CD8-positive, alpha-beta memory T cell (primary cell): ENCODE results near the gene PRELID1. TPM values are rescaled to one million over a fixed set of nuclear protein-coding genes. Genes with fewer than 3 reads are reported as not detected.

Experiments
- CTCF ChIA-PET: fragments of 350-600 bp; sonication (Branson Sonifier 250); formaldehyde crosslinking; loops from one replicate; lab custom pipeline; 2021; ENCODE audit warnings: antibody characterized with exemption; lab: Charles Lee
- POLR2A ChIA-PET: fragments of 350-600 bp; sonication (Branson Sonifier 250); formaldehyde crosslinking; loops from one replicate; lab custom pipeline; 2021; ENCODE audit warnings: antibody characterized with exemption; lab: Charles Lee
- DNase-seq, 5 donors: peaks; one replicate each; pipeline versions ENCODE4 v3.0.0 to v3.0.0-alpha.2; 2020 to 2022; ENCODE audit warnings: mixed read lengths in 1 of 5
- H3K27ac ChIP-seq: one replicate; pipeline ENCODE4 v1.7.0; 2013; ENCODE audit warnings: low read depth, mild to moderate bottlenecking, low read length, moderate library complexity
- H3K27me3 ChIP-seq: 2 replicates; pipeline ENCODE4 v1.7.0; 2013; ENCODE audit warnings: low read length, mild to moderate bottlenecking; ENCODE audit not compliant: insufficient read depth, poor library complexity, severe bottlenecking
- H3K36me3 ChIP-seq: 2 replicates; pipeline ENCODE4 v1.7.0; 2013; ENCODE audit warnings: mild to moderate bottlenecking, low read length, moderate library complexity; ENCODE audit not compliant: insufficient read depth
- H3K4me1 ChIP-seq: 2 replicates; pipeline ENCODE4 v1.7.0; 2013; ENCODE audit warnings: mild to moderate bottlenecking, low read length, moderate library complexity; ENCODE audit not compliant: insufficient read depth
- H3K4me3 ChIP-seq: 2 replicates; pipeline ENCODE4 v1.7.0; 2013; ENCODE audit warnings: mild to moderate bottlenecking, low read length
- H3K9me3 ChIP-seq: 2 replicates; pipeline ENCODE4 v1.7.0; 2013; ENCODE audit warnings: mild to moderate bottlenecking, low read length
- H3K27ac Mint-ChIP-seq, 8 donors: one replicate each; pipeline ENCODE4 v1.8.0; 2020 to 2021; ENCODE audit warnings: mixed read lengths in 8 of 8, mild to moderate bottlenecking in 6 of 8, inconsistent platforms in 3 of 8, moderate library complexity in 3 of 8
- H3K27me3 Mint-ChIP-seq, 2 donors: one replicate each; pipeline ENCODE4 v1.8.0; 2020 to 2021; ENCODE audit warnings: mixed read lengths in 2 of 2, mild to moderate bottlenecking in 1 of 2, moderate library complexity in 1 of 2
- H3K36me3 Mint-ChIP-seq, 3 donors: one replicate each; pipeline ENCODE4 v1.8.0; 2020 to 2021; ENCODE audit warnings: mixed read lengths in 3 of 3, inconsistent platforms in 1 of 3, mild to moderate bottlenecking in 1 of 3
- H3K4me1 Mint-ChIP-seq, 3 donors: one replicate each; pipeline ENCODE4 v1.8.0; 2020 to 2021; ENCODE audit warnings: mixed read lengths in 3 of 3, inconsistent platforms in 1 of 3, mild to moderate bottlenecking in 1 of 3
- H3K4me3 Mint-ChIP-seq, 7 donors: one replicate each; pipeline ENCODE4 v1.8.0; 2020 to 2021; ENCODE audit warnings: mixed read lengths in 7 of 7, mild to moderate bottlenecking in 6 of 7, moderate library complexity in 4 of 7, inconsistent platforms in 2 of 7
- H3K9me3 Mint-ChIP-seq, 5 donors: one replicate each; pipeline ENCODE4 v1.8.0; 2020 to 2022; ENCODE audit warnings: mixed read lengths in 5 of 5, mild to moderate bottlenecking in 3 of 5, moderate library complexity in 2 of 5, inconsistent platforms in 1 of 5
- polyA plus RNA-seq: library from polyadenylated mRNA; unstranded; fragments of 300-500 nt; fragmentation: Illumina TruSeq; gene quantifications from one replicate; pipeline ENCODE4 v1.2.3, GENCODE V29; 2021
- total RNA-seq, 2 experiments: library from RNA; stranded (reverse); gene quantifications; one replicate each; pipeline ENCODE4 v1.2.3, GENCODE V29; 2021

Gene PRELID1
- total and polyA plus RNA-seq, 3 experiments from 2014 or later: 235 to 344 (median 342) TPM

DNA sequence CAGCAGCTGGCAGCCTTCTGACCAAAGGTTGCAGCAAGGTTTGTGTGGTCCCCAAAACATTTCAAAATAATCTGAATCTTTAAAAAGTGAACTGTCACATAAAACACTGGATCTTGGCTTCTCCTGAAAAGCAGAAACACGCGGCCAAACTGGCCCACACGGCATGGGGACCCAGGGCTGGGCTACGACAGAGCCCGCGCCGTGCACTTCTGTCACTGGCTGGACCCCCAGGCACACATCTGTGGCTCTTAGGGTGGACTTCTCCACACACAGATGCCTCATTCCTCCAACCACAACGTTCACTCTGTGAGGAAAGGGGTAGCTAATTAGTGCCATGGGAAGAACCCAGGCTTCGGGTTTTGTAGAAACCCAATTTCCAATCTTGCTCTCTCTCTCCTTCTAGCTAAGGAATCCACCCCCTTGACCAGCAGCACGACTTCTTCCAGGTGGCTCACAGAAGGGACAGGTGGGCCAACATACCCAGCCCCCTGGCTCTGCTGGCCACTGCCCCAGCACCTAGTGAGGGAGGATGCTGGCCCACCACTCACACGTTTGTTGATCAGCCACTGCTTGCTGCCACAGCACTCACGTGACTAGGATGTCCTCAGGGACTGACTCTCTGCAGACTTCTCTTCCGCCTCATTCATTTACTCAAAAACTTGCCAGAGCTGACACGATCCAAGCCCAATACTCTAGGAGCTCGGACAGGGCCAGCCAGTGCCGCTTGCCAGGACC is 30.0 kb downstream of the PRELID1 start:
- Mint-ChIP-seq H3K36me3 (peaks cover 4 to 88% (median 25%) of the 10 kb centered on the region in 3 donors), H3K27me3 (no peaks in the 10 kb centered on the region), H3K4me3 (no peak overlapping the region), H3K27ac (peak overlapping the region in 2 of 8 donors; percentile 50 to 54), H3K4me1 (peaks cover 6 to 20% (median 6%) of the 10 kb centered on the region in 3 donors), H3K9me3 (no peaks in the 10 kb centered on the region)
- H3K9me3 ChIP-seq: no peaks in the 10 kb centered on the region
- DNase-seq: no peak
- ChIA-PET CTCF (interaction anchor here (1.2 to 2.5 kb wide), 3 partner anchors 13 to 70 kb away, joined by 3 to 7 read pairs (median 6); no protein-coding TSS in a partner anchor), POLR2A (no interaction called here)
- H3K27me3 ChIP-seq: no peaks in the 10 kb centered on the region
- H3K4me3 ChIP-seq: no peak overlapping the region
- no peak overlapping the region for H3K27ac ChIP-seq
- peaks cover 1% of the 10 kb centered on the region for H3K4me1 ChIP-seq
- peaks cover 67% of the 10 kb centered on the region for H3K36me3 ChIP-seq

DNA sequence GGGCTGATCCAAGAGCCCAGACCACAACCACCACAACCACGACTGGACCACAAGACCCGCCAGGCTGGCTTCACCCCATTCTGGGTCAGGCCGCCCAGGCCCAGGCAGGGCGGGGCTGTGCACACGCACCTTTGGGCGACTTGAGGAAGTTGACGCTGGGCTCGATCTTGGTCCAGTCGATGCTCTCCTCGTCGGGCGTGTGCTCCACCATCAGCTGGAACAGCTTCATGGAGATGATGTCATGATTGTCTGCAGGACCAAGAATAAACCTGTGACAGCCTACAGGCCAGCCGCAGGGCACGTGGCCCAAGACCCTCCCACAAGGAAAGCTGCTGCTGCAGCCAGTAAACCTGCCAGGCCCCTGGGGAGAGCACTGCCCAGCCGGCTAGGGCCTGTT is 30.6 kb downstream of the PRELID1 start:
- H3K27me3 ChIP-seq: no peaks in the 10 kb centered on the region
- Mint-ChIP-seq H3K4me3 (no peak overlapping the region), H3K27ac (peak overlapping the region in 1 of 8 donors; percentile 21), H3K36me3 (peaks cover 4 to 91% (median 25%) of the 10 kb centered on the region in 3 donors), H3K4me1 (peaks cover 5 to 21% (median 11%) of the 10 kb centered on the region in 3 donors), H3K27me3 (no peaks in the 10 kb centered on the region), H3K9me3 (no peaks in the 10 kb centered on the region)
- DNase-seq: no peak
- peaks cover 5% of the 10 kb centered on the region for H3K4me1 ChIP-seq
- no peak overlapping the region for H3K27ac ChIP-seq
- no peaks in the 10 kb centered on the region for H3K9me3 ChIP-seq
- H3K36me3 ChIP-seq: peaks cover 72% of the 10 kb centered on the region
- POLR2A ChIA-PET: no interaction called here
- no peak overlapping the region for H3K4me3 ChIP-seq
- CTCF ChIA-PET: interaction anchor here (1.2 to 2.5 kb wide), 3 partner anchors 13 to 70 kb away, joined by 3 to 7 read pairs (median 6); no protein-coding TSS in a partner anchor

DNA sequence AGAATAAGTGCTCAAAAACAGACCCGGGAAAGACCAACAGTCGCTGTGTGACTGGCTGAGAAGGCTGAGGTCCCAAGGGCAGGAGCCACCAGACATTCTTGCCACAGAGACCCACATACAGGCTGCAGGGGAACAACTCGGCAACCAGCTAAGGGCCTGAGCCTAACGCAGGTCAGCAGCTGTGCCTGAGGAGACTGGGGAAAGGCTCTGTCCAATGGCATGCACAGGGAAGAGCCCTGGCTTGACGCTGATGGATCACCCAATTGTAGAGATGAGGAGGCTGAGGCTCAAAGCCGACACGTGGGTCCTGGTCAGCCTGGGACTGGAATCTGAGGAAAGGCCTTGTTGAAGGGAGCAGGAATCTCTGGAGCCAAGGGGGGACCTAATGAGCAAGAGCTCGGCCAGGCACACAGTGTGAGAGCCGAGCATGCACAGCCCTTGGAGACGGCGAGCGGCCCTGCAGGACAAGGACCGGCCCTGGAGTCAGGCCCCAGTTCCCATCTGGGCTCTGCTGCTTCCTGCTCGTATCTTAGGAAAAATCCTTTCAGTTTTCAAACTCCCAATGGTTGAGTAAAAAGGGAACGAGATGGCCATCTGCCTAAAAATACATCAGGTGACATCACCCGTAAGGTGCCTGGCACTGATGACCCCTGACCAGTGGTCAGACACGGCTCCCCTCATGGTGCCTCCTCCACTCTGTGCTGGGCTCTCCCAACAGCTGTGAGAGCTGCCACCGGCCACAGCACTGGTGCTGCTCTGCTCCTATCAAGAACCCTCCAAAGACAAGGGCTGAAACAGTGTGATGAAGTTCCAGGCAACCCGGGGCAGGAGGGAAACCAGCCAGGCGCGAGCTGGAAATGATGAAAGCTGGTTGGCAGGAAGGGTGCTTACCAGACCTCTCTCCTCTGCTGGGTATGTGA is 31.4 kb downstream of the PRELID1 start:
- Histone ChIP-seq H3K27ac (no peak overlapping the region), H3K4me3 (no peak overlapping the region), H3K4me1 (peaks cover 12% of the 10 kb centered on the region), H3K36me3 (peaks cover 77% of the 10 kb centered on the region), H3K9me3 (no peaks in the 10 kb centered on the region), H3K27me3 (no peaks in the 10 kb centered on the region)
- DNase-seq: no peak
- ChIA-PET POLR2A (no interaction called here), CTCF (interaction anchor here (1.3 to 2.5 kb wide), 2 partner anchors 69 to 221 kb away, joined by 3 to 7 read pairs; no protein-coding TSS in a partner anchor)
- Mint-ChIP-seq H3K9me3 (no peaks in the 10 kb centered on the region), H3K27me3 (no peaks in the 10 kb centered on the region), H3K4me3 (no peak overlapping the region), H3K4me1 (peaks cover 14 to 29% (median 20%) of the 10 kb centered on the region in 3 donors), H3K36me3 (peaks cover 13 to 92% (median 30%) of the 10 kb centered on the region in 3 donors), H3K27ac (peak overlapping the region in 1 of 8 donors; percentile 47)

DNA sequence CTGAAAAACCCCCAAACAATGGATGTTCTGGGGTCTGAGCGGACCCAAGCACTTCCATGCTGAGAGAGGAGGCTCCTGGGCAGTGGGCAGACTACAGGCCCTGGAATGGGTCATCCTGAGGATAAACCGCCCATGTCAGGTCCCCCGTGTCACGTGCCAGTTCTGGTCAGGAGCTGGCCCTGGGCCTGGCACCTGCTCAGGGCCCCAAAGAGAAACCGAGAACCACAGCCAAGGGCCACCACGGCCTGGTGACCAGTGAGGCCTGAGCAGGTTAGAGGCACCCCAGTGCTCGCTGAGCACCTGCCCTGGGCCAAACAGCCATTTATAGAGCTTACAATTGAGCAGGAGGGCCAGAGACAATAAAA is 32.1 kb downstream of the PRELID1 start:
- Histone ChIP-seq H3K9me3 (no peaks in the 10 kb centered on the region), H3K27me3 (no peaks in the 10 kb centered on the region), H3K27ac (no peak overlapping the region), H3K4me3 (no peak overlapping the region), H3K4me1 (peaks cover 12% of the 10 kb centered on the region), H3K36me3 (peaks cover 77% of the 10 kb centered on the region)
- Mint-ChIP-seq H3K27me3 (no peaks in the 10 kb centered on the region), H3K4me1 (peaks cover 17 to 26% (median 22%) of the 10 kb centered on the region in 3 donors), H3K27ac (peak overlapping the region in 1 of 8 donors; percentile 50), H3K36me3 (peaks cover 14 to 87% (median 25%) of the 10 kb centered on the region in 3 donors), H3K4me3 (peak overlapping the region in 1 of 7 donors; percentile 48), H3K9me3 (no peaks in the 10 kb centered on the region)
- CTCF ChIA-PET: interaction anchor here (1.3 kb wide), 1 partner anchor 222 kb away, joined by 3 read pairs; no protein-coding TSS in a partner anchor
- POLR2A ChIA-PET: no interaction called here
- no peak for DNase-seq

- H3K36me3 Mint-ChIP-seq: peaks cover 14 to 83% (median 24%) of the 10 kb centered on the region in 3 donors
- POLR2A ChIA-PET: no interaction called here
- Histone ChIP-seq H3K4me3 (no peak overlapping the region), H3K36me3 (peaks cover 77% of the 10 kb centered on the region), H3K27me3 (no peaks in the 10 kb centered on the region), H3K27ac (no peak overlapping the region), H3K4me1 (peaks cover 12% of the 10 kb centered on the region), H3K9me3 (no peaks in the 10 kb centered on the region)
- no peak for DNase-seq
- peaks cover 17 to 25% (median 22%) of the 10 kb centered on the region in 3 donors for H3K4me1 Mint-ChIP-seq
- CTCF ChIA-PET: no interaction called here
- peak overlapping the region in 1 of 8 donors; percentile 61 for H3K27ac Mint-ChIP-seq
- no peaks in the 10 kb centered on the region for H3K27me3 Mint-ChIP-seq
- H3K9me3 Mint-ChIP-seq: no peaks in the 10 kb centered on the region
- no peak overlapping the region for H3K4me3 Mint-ChIP-seq
These were observed 32.5 kb downstream of the PRELID1 start for GRCh38 chr5:177336112-177336511.

GRCh38 chr5:177336603-177337494 is 33.2 kb downstream of the PRELID1 start:
- DNase-seq: no peak
- Histone ChIP-seq H3K36me3 (peaks cover 70% of the 10 kb centered on the region), H3K27ac (no peak overlapping the region), H3K9me3 (no peaks in the 10 kb centered on the region), H3K4me1 (peaks cover 12% of the 10 kb centered on the region), H3K27me3 (no peaks in the 10 kb centered on the region), H3K4me3 (no peak overlapping the region)
- Mint-ChIP-seq H3K27me3 (no peaks in the 10 kb centered on the region), H3K4me1 (peaks cover 19 to 22% (median 21%) of the 10 kb centered on the region in 3 donors), H3K27ac (no peak overlapping the region), H3K9me3 (no peaks in the 10 kb centered on the region), H3K36me3 (peaks cover 14 to 83% (median 31%) of the 10 kb centered on the region in 3 donors), H3K4me3 (peak overlapping the region in 1 of 7 donors; percentile 18)
- ChIA-PET CTCF (no interaction called here), POLR2A (no interaction called here)
